Endothelial cell of umbilical vein (primary cell): ENCODE data around the gene TNFSF12. TPM values are rescaled to one million over a fixed set of nuclear protein-coding genes. Genes with fewer than 3 reads are reported as not detected.

ENCODE experiments used
- BruUV-seq: library from RNA; stranded (reverse); fragments of 400-500 nt; replicated peaks from 2 replicates; lab custom pipeline; 2021; lab: Mats Ljungman, UMichigan
- CTCF ChIA-PET: fragments of 300-600, 350-600 bp; sonication (Branson Sonifier 250); formaldehyde crosslinking; loops from one replicate; lab custom pipeline; 2021; ENCODE audit warnings: antibody characterized with exemption, inconsistent platforms; lab: Charles Lee
- POLR2A ChIA-PET: fragments of 300-600, 350-600 bp; sonication (Branson Sonifier 250); formaldehyde crosslinking; loops from one replicate; lab custom pipeline; 2021; ENCODE audit warnings: antibody characterized with exemption, inconsistent platforms; lab: Charles Lee
- DNase-seq: peaks from one replicate; pipeline ENCODE4 v3.0.0-alpha.2; 2011; ENCODE audit warnings: low read depth, low spot score
- FAIRE-seq: peaks from 2 replicates; lab custom pipeline; 2011; peaks lifted over from hg19 to GRCh38; lab: Jason Lieb, UNC
- H2AFZ ChIP-seq: 2 replicates; pipeline ENCODE4 v1.6.0; 2012; ENCODE audit warnings: low read depth, low read length, control low read depth, inconsistent platforms
- H3K27ac ChIP-seq: 2 replicates; pipeline ENCODE4 v1.5.1; 2011; ENCODE audit warnings: low read depth, mild to moderate bottlenecking, control low read depth, low read length, moderate library complexity; ENCODE audit not compliant: insufficient read depth
- H3K27me3 ChIP-seq, 2 experiments: 2 replicates each; pipeline versions ENCODE4 v1.6.0 to v1.6.1; 2011; ENCODE audit warnings: low read length in 2 of 2, mixed read lengths in 1 of 2; ENCODE audit not compliant: control insufficient read depth in 2 of 2, insufficient read depth in 2 of 2
- H3K36me3 ChIP-seq, 2 experiments: 2 replicates in 1 of 2; 3 replicates in 1 of 2; pipeline ENCODE4 v1.5.1; 2011; ENCODE audit warnings: low read length in 2 of 2, mild to moderate bottlenecking in 1 of 2, moderate library complexity in 1 of 2; ENCODE audit not compliant: control insufficient read depth in 2 of 2, insufficient read depth in 2 of 2; ENCODE audit errors: extremely low read depth in 1 of 2
- H3K4me1 ChIP-seq: 3 replicates; pipeline ENCODE4 v1.5.1; 2011; ENCODE audit warnings: mild to moderate bottlenecking, low read length; ENCODE audit not compliant: control insufficient read depth, insufficient read depth; ENCODE audit errors: extremely low read depth
- H3K4me2 ChIP-seq: 2 replicates; pipeline ENCODE4 v1.6.1; 2011; ENCODE audit warnings: low read length, control low read depth, mixed read lengths; ENCODE audit not compliant: insufficient read depth
- H3K4me3 ChIP-seq, 3 experiments: fragments of 200-600 bp in 1 of 3; sonication (generic), shearing (Covaris generic) in 1 of 3; replicated peaks in 1 of 3; 2 replicates each; pipeline ENCODE4 v1.5.1; 2011 to 2016; ENCODE audit warnings: control low read depth in 3 of 3, low read length in 3 of 3, mild to moderate bottlenecking in 2 of 3, inconsistent platforms in 1 of 3, low read depth in 1 of 3, moderate library complexity in 1 of 3; ENCODE audit not compliant: insufficient read depth in 1 of 3
- H3K79me2 ChIP-seq: 2 replicates; pipeline ENCODE4 v1.6.0; 2012; ENCODE audit warnings: low read length, inconsistent platforms; ENCODE audit not compliant: control insufficient read depth, insufficient read depth
- H3K9ac ChIP-seq: replicated peaks from 2 replicates; pipeline ENCODE3; 2011; ENCODE audit warnings: low read length, control low read depth; ENCODE audit not compliant: insufficient read depth; ENCODE audit errors: extremely low read depth
- H3K9me1 ChIP-seq: replicated peaks from 3 replicates; pipeline ENCODE4 v1.6.0; 2011; ENCODE audit warnings: mild to moderate bottlenecking, low read length; ENCODE audit not compliant: control insufficient read depth, insufficient read depth; ENCODE audit errors: extremely low read depth
- H3K9me3 ChIP-seq: replicated peaks from 2 replicates; pipeline ENCODE4 v1.5.1; 2012; ENCODE audit warnings: low read length, inconsistent platforms; ENCODE audit not compliant: control insufficient read depth, insufficient read depth
- H4K20me1 ChIP-seq: replicated peaks from 2 replicates; pipeline ENCODE3; 2011; ENCODE audit warnings: mild to moderate bottlenecking, low read length; ENCODE audit not compliant: control insufficient read depth, insufficient read depth; ENCODE audit errors: extremely low read depth
- CTCF ChIP-seq, 2 donors: IDR thresholded peaks; 1 replicate in 1 of 2; 2 replicates in 1 of 2; pipeline ENCODE4 v1.5.1; 2011; ENCODE audit warnings: low read length in 2 of 2, mild to moderate bottlenecking in 2 of 2, moderate library complexity in 2 of 2, control low read depth in 1 of 2, inconsistent platforms in 1 of 2, low read depth in 1 of 2; ENCODE audit not compliant: insufficient read depth in 1 of 2; ENCODE audit errors: extremely low read depth in 1 of 2
- JUN ChIP-seq: IDR thresholded peaks from 2 replicates; pipeline ENCODE4 v1.6.1; 2011; ENCODE audit warnings: borderline replicate concordance, low read depth; ENCODE audit not compliant: insufficient read length, insufficient read depth
- POLR2A ChIP-seq: IDR thresholded peaks from 2 replicates; pipeline ENCODE4 v1.6.1; 2012; ENCODE audit warnings: low read depth, mild to moderate bottlenecking, control low read depth, low read length
- POLR2AphosphoS5 ChIP-seq: IDR thresholded peaks from 2 replicates; pipeline ENCODE4 v1.6.1; 2012; ENCODE audit warnings: low read depth, mild to moderate bottlenecking, control low read depth, low read length, moderate library complexity; ENCODE audit not compliant: insufficient read depth
- dilution Hi-C: fragments of 300-500 bp; cut with MboI; formaldehyde crosslinking; loops from one replicate; pipeline ENCODE4 v1.15.0; 2019; ENCODE audit warnings: low sequenced_read_pairs; ENCODE audit not compliant: extremely low pct_ligation_motif_present
- intact Hi-C: fragments of 100-400 bp; cut with micrococcal nuclease; formaldehyde crosslinking; loops from one replicate; pipeline ENCODE4 v1.10.0; 2022
- polyA plus RNA-seq, 4 experiments: library from polyadenylated mRNA; depleted of rRNA in 3 of 4; stranded (reverse) in 3 of 4; unstranded in 1 of 4; fragments of >200 nt; gene quantifications; 2 replicates each; pipeline versions ENCODE4 v1.2.1 to v1.2.3, GENCODE V29; 2011 to 2012; ENCODE audit warnings: missing spikeins in 1 of 4
- total RNA-seq: library from RNA; stranded (reverse); gene quantifications from 2 replicates; pipeline ENCODE4 v1.2.3, GENCODE V29; 2021

The TNFSF12 gene
- total and polyA plus RNA-seq, 2 donors (not counting 3 experiments of a cell fraction or from before 2014, with no cell fraction given) = 28.4 to 39.4 TPM

DNA sequence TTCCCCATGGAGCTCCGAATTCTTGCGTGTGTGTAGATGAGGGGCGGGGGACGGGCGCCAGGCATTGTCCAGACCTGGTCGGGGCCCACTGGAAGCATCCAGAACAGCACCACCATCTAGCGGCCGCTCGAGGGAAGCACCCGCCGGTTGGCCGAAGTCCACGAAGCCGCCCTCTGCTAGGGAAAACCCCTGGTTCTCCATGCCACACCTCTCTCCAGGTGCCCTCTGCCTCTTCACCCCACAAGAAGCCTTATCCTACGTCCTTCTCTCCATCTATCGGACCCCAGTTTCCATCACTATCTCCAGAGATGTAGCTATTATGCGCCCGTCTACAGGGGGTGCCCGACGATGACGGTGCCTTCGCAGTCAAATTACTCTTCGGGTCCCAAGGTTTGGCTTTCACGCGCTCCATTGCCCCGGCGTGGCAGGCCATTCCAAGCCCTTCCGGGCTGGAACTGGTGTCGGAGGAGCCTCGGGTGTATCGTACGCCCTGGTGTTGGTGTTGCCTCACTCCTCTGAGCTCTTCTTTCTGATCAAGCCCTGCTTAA is 12.2 kb downstream of the TNFSF12 start:
- peak overlapping the region; percentile 60 for H3K27ac ChIP-seq
- ChIA-PET CTCF (interaction anchor here (0.5 to 6.7 kb wide), 60 partner anchors 9 to 515 kb away, joined by 3 to 314 read pairs (median 5); partner anchors contain the start of genes CD68, CHRNB1, FGF11 and MPDU1), POLR2A (interaction anchor here (0.7 to 1.1 kb wide), 4 partner anchors 47 to 239 kb away, joined by 3 to 14 read pairs (median 3); partner anchors contain the start of gene TMEM256)
- peak overlapping the region; percentile 83 for H2AFZ ChIP-seq
- H3K79me2 ChIP-seq = peaks cover 39% of the 10 kb centered on the region
- FAIRE-seq (peak; percentile 96), DNase-seq (peak; percentile 86)
- peaks cover 36% of the 10 kb centered on the region for H3K4me1 ChIP-seq
- no peaks in the 10 kb centered on the region for H3K9me3 ChIP-seq
- H3K4me3 ChIP-seq = peak overlapping the region; percentile 58 to 80 (median 62)
- TF ChIP-seq JUN (no peak), POLR2A (no peak), CTCF (IDR thresholded peaks at IDR 0.05; ENCODE audit: extremely low read depth in 1 of 2, insufficient read depth in 1 of 2, low read depth in 1 of 2, low read length in 2 of 2) (peak; percentile 82 to 96), POLR2AphosphoS5 (peak; percentile 41)
- dilution Hi-C loops = no loop called here
- H3K9ac ChIP-seq = peak overlapping the region; percentile 67
- intact Hi-C loops = loop anchor here (1.0 to 2.0 kb wide), 11 partner anchors 11 to 237 kb away; partner anchors contain the start of genes FXR2, PLSCR3, POLR2A and TMEM256
- H4K20me1 ChIP-seq = no peaks in the 10 kb centered on the region
- H3K27me3 ChIP-seq = no peaks in the 10 kb centered on the region
- no peaks in the 10 kb centered on the region for H3K9me1 ChIP-seq
- peaks cover 8 to 12% of the 10 kb centered on the region in 2 experiments for H3K36me3 ChIP-seq
- peak overlapping the region; percentile 86 for H3K4me2 ChIP-seq
- TSS peak; percentile 71 for BruUV-seq
